ENCODE data around the gene DNM3. TPM values are rescaled to one million over a fixed set of nuclear protein-coding genes. Genes with fewer than 3 reads are reported as not detected.

The DNM3 gene
- total and polyA plus RNA-seq, 2 experiments from 2014 or later, result 0.11 to 1.4 TPM

DNA sequence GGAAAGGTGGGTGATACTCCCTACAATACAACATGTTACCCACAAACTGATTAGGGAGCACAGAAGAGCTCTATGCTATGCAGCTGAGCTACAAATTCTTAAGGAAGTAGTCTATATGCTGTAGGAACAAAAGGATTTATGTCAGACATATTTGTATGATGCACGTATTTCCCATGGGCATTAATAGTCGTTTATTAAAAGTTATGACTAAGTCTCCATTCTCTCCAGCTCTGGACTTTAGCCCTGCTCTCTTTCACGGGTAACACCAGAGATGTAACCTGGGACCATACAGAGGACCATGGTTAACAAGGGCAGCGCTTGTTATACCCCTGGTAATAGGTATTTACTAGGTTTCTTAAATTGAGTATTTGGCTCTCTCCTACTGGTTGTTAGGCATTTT, 411.0 kb downstream of the DNM3 start:
- in situ Hi-C loops (cut with MboI), result no loop called here
- H3K9ac ChIP-seq, result no peak overlapping the region
- no peak overlapping the region for H3K4me2 ChIP-seq (ENCODE audit: unreplicated experiment)
- H4K20me1 ChIP-seq (ENCODE audit: insufficient read depth), result no peaks in the 10 kb centered on the region
- 45 to 52% methylated on average over 4 of the region's 4 CpGs for WGBS, 2 experiments (ENCODE audit: low coverage in 1 of 2, low lambda C conversion rate in 2 of 2, missing lambda C conversion rate in 2 of 2)
- H3F3A ChIP-seq (ENCODE audit: insufficient read depth), result peaks cover 15% of the 10 kb centered on the region
- H3K27me3 ChIP-seq (replicated peaks; ENCODE audit: insufficient read depth), result no peaks in the 10 kb centered on the region
- H2AFZ ChIP-seq, result no peak overlapping the region
- H3K27ac ChIP-seq, result no peak overlapping the region
- H3K9me2 ChIP-seq (ENCODE audit: insufficient read depth), result no peaks in the 10 kb centered on the region
- peak; percentile 38 for DNase-seq
- no peaks in the 10 kb centered on the region for H3K79me2 ChIP-seq (ENCODE audit: insufficient read depth)
- no peaks in the 10 kb centered on the region for H3K9me3 ChIP-seq (ENCODE audit: low read depth)
- peaks cover 23% of the 10 kb centered on the region for H3K4me1 ChIP-seq (ENCODE audit: insufficient read depth)
- no peaks in the 10 kb centered on the region for H3K36me3 ChIP-seq (ENCODE audit: low read depth)
- TF ChIP-seq EZH2phosphoT487 (IDR thresholded peaks at IDR 0.05; ENCODE audit: insufficient read depth, low read depth) (no peak), EZH2 (IDR thresholded peaks at IDR 0.05; ENCODE audit: insufficient read depth, poor library complexity, severe bottlenecking) (no peak)
- no peak overlapping the region for H3K4me3 ChIP-seq

DNA sequence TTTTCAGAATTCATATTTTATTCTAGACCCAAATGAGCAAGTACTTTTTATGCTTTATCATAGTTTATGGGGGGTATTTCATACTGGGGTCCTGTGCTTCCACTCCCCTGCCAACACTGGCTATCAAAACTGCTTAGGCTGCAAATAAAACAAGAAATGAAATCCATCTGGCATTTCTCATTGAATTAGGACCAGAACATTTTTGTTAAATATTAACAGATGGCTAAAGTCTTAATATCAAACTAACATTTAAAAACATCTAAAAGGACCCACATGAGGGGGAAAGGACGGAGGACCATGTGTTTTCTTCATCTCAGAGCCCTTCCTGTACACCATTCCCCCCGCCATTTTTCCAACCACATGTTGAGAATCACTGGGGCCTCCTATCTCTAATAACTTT, 411.7 kb downstream of the DNM3 start:
- H3K27ac ChIP-seq, result no peak overlapping the region
- H3K27me3 ChIP-seq (replicated peaks; ENCODE audit: insufficient read depth), result no peaks in the 10 kb centered on the region
- no peaks in the 10 kb centered on the region for H4K20me1 ChIP-seq (ENCODE audit: insufficient read depth)
- 82 to 100% methylated on average over 2 of the region's 2 CpGs for WGBS, 2 experiments (ENCODE audit: low coverage in 1 of 2, low lambda C conversion rate in 2 of 2, missing lambda C conversion rate in 2 of 2)
- H3K4me1 ChIP-seq (ENCODE audit: insufficient read depth), result peaks cover 23% of the 10 kb centered on the region
- no peaks in the 10 kb centered on the region for H3K9me2 ChIP-seq (ENCODE audit: insufficient read depth)
- H3K79me2 ChIP-seq (ENCODE audit: insufficient read depth), result no peaks in the 10 kb centered on the region
- H3F3A ChIP-seq (ENCODE audit: insufficient read depth), result peaks cover 15% of the 10 kb centered on the region
- H3K4me2 ChIP-seq (ENCODE audit: unreplicated experiment), result no peak overlapping the region
- no peak overlapping the region for H3K9ac ChIP-seq
- no peak overlapping the region for H3K4me3 ChIP-seq
- no peaks in the 10 kb centered on the region for H3K9me3 ChIP-seq (ENCODE audit: low read depth)
- H2AFZ ChIP-seq, result no peak overlapping the region
- no peak for DNase-seq
- no peak for TF ChIP-seq EZH2phosphoT487 (IDR thresholded peaks at IDR 0.05; ENCODE audit: insufficient read depth, low read depth)
- no peak for TF ChIP-seq EZH2 (IDR thresholded peaks at IDR 0.05; ENCODE audit: insufficient read depth, poor library complexity, severe bottlenecking)
- H3K36me3 ChIP-seq (ENCODE audit: low read depth), result no peaks in the 10 kb centered on the region
- in situ Hi-C loops (cut with MboI), result no loop called here

DNA sequence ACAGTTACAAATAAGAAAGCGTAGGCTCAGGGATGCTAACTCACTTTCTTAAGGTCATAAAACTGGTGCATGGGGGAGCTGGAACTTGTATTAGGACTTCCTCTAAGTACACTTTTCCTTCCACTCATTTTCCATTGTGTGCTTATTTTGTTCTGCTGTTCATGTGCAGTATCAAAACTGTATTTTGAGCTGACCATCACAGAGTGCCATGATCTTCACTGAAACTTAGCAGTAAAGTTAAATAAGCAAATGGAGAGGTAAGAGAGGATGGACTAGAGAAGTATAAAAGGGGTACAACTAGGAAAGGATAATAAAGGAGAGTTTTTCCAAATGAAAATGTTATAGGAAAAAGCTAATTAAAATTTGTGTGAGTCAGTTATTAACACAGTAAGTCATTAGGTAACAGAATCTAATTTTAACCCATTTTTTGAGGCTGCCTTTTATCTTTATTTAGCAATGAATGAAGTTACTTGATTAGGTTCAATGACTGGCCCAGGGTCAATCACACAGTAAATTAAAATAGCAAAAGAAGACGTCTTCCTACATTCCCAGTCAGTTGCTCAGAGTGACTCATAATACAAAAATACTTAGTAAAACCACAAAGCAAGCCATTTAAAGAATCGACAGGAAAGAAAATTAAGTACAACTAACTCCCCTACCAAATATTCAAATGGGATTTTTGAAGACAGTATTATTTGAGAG, 413.4 kb downstream of the DNM3 start:
- H3K4me2 ChIP-seq (ENCODE audit: unreplicated experiment), result peak overlapping the region; percentile 38
- in situ Hi-C loops (cut with MboI), result no loop called here

DNA sequence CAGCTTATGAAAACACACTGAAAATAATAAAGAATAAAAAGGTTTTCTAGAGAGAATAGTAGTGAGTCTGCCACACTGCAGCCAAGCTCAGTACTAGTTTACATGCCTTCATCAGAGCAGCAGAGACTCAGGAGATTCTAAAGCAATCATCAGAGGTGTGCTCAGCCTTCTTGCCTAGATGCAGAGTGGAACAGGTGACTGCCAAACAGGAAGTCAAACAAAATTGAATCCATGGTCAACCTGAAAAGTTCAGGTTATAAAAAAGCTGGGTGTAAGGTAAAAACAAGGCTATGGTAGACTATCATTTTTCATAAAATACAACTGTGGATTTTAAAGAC, 413.9 kb downstream of the DNM3 start:
- in situ Hi-C loops (cut with MboI), result no loop called here
- Histone ChIP-seq H3K9me2 (ENCODE audit: insufficient read depth) (no peaks in the 10 kb centered on the region), H4K20me1 (ENCODE audit: insufficient read depth) (no peaks in the 10 kb centered on the region), H3K36me3 (ENCODE audit: low read depth) (no peaks in the 10 kb centered on the region), H3K27ac (peak overlapping the region; percentile 45), H3K4me1 (ENCODE audit: insufficient read depth) (peaks cover 23% of the 10 kb centered on the region), H3K9ac (peak overlapping the region; percentile 15; the same call in 1 of the 2 replicates), H3K4me3 (peak overlapping the region; percentile 11; the same call in 1 of the 2 replicates), H3K27me3 (replicated peaks; ENCODE audit: insufficient read depth) (no peaks in the 10 kb centered on the region), H3K9me3 (ENCODE audit: low read depth) (no peaks in the 10 kb centered on the region), H2AFZ (0 out of 2 replicates have a peak overlapping the region, but pooled peaks have one; percentile 4), H3K4me2 (ENCODE audit: unreplicated experiment) (peak overlapping the region; percentile 38), H3F3A (ENCODE audit: insufficient read depth) (peaks cover 15% of the 10 kb centered on the region), H3K79me2 (ENCODE audit: insufficient read depth) (no peaks in the 10 kb centered on the region)
- no peak for DNase-seq
- no peak for TF ChIP-seq EZH2phosphoT487 (IDR thresholded peaks at IDR 0.05; ENCODE audit: insufficient read depth, low read depth)
- TF ChIP-seq EZH2 (IDR thresholded peaks at IDR 0.05; ENCODE audit: insufficient read depth, poor library complexity, severe bottlenecking), result no peak

More for the DNA sequence above, 413.4 kb downstream of the DNM3 start:
- Histone ChIP-seq H3K9me2 (ENCODE audit: insufficient read depth) (no peaks in the 10 kb centered on the region), H3K36me3 (ENCODE audit: low read depth) (no peaks in the 10 kb centered on the region), H4K20me1 (ENCODE audit: insufficient read depth) (no peaks in the 10 kb centered on the region), H3K79me2 (ENCODE audit: insufficient read depth) (no peaks in the 10 kb centered on the region), H3K27ac (peak overlapping the region; percentile 45), H3K4me3 (peak overlapping the region; percentile 11; the same call in 1 of the 2 replicates), H3K9me3 (ENCODE audit: low read depth) (no peaks in the 10 kb centered on the region), H2AFZ (0 out of 2 replicates have a peak overlapping the region, but pooled peaks have one; percentile 4), H3F3A (ENCODE audit: insufficient read depth) (peaks cover 15% of the 10 kb centered on the region), H3K27me3 (replicated peaks; ENCODE audit: insufficient read depth) (no peaks in the 10 kb centered on the region), H3K4me1 (ENCODE audit: insufficient read depth) (peaks cover 23% of the 10 kb centered on the region), H3K9ac (no peak overlapping the region)
- TF ChIP-seq EZH2 (IDR thresholded peaks at IDR 0.05; ENCODE audit: insufficient read depth, poor library complexity, severe bottlenecking) (no peak), EZH2phosphoT487 (IDR thresholded peaks at IDR 0.05; ENCODE audit: insufficient read depth, low read depth) (0 out of 2 replicates have a peak, but pooled peaks have one; percentile 63)
- 33 to 34% methylated on average over 3 of the region's 3 CpGs for WGBS, 2 experiments (ENCODE audit: low coverage in 1 of 2, low lambda C conversion rate in 2 of 2, missing lambda C conversion rate in 2 of 2)
- DNase-seq, result peak; percentile 86

All from GM23248 (cell line).